Measurements from ENCODE around the gene TCHP. TPM values are rescaled to one million over a fixed set of nuclear protein-coding genes. Genes with fewer than 3 reads are reported as not detected.
A peak's percentile ranks its signal among the peaks of the same experiment; 100 is the strongest.

TCHP gene
- total RNA-seq, 4 donors from 2014 or later, result 15.7 to 31.7 (median 20.0) TPM

DNA sequence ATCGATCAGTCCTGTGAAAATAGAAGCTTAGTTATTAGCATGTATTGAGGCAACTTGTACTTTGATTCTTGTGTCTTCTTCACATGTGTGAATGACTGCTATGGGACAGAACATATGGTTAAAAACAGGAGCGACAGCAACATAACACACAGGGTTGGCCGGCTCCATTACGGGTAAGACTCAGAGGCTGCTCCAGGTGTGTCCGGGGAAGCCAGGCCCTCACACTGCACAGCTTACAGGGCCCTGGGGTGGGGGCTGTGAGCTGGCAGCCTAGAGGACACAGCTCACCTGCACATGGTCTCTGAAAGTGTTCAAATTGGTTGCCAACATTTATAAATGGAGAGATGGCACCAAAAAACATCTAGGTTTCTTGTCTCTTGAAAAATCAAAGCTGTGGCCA, 31.1 kb downstream of the TCHP start:
- no peak overlapping the region for H3K4me3 ChIP-seq
- intact Hi-C loops (cut with DNase I), result no loop called here
- DNase-seq, result no peak
- 91% methylated on average over 5 of the region's 5 CpGs for whole genome bisulfite sequencing, 2 donors
- peak overlapping the region in 1 of 4 donors; percentile 63 for H3K27ac ChIP-seq
- H3K27me3 ChIP-seq, result no peaks in the 10 kb centered on the region
- peaks cover 4 to 86% (median 23%) of the 10 kb centered on the region in 3 donors for H3K36me3 ChIP-seq
- no peaks in the 10 kb centered on the region for H3K9me3 ChIP-seq
- TF ChIP-seq, protein P1, sequence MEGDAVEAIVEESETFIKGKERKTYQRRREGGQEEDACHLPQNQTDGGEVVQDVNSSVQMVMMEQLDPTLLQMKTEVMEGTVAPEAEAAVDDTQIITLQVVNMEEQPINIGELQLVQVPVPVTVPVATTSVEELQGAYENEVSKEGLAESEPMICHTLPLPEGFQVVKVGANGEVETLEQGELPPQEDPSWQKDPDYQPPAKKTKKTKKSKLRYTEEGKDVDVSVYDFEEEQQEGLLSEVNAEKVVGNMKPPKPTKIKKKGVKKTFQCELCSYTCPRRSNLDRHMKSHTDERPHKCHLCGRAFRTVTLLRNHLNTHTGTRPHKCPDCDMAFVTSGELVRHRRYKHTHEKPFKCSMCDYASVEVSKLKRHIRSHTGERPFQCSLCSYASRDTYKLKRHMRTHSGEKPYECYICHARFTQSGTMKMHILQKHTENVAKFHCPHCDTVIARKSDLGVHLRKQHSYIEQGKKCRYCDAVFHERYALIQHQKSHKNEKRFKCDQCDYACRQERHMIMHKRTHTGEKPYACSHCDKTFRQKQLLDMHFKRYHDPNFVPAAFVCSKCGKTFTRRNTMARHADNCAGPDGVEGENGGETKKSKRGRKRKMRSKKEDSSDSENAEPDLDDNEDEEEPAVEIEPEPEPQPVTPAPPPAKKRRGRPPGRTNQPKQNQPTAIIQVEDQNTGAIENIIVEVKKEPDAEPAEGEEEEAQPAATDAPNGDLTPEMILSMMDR (IDR thresholded peaks at IDR 0.05), result no peak
- no peak for TF ChIP-seq POLR2A (IDR thresholded peaks at IDR 0.05)
- H3K4me1 ChIP-seq, result peaks cover 0 to 13% (median 0%) of the 10 kb centered on the region in 3 donors

DNA sequence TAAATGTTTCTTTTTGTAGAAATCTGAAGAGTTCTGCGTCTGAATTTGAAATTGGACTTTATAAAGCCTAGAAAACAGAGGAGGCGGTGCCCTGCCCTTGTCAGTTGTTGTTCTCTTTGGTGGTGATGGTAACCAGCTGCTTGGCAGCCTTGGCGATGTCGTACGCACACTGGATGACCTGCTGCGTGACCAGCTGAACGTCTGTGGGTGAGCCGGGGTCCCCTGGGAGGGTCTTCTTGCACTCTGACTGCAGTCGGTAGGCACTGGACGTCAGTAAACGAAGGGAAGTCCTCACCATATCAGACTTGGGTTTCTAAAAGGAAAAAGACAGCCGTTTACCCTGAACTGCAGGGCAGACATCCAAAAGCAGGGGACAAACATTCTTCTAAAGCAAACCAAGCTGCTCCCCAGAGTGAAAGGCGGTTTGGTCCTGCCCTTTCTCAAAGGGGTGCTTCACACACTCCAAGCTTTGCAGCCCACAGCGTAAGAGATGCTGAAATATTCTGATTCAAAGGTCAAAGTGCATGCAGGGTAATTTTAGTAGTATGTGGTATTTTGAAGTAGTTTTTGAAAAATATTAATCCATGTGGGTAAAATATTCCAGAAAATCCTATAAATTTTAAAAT, 32.9 kb downstream of the TCHP start:
- no peak for TF ChIP-seq POLR2A (IDR thresholded peaks at IDR 0.05)
- TF ChIP-seq, protein P1 (IDR thresholded peaks at IDR 0.05), result no peak
- intact Hi-C loops (cut with DNase I), result no loop called here
- H3K9me3 ChIP-seq, result no peaks in the 10 kb centered on the region
- peaks cover 0 to 13% (median 0%) of the 10 kb centered on the region in 3 donors for H3K4me1 ChIP-seq
- no peaks in the 10 kb centered on the region for H3K27me3 ChIP-seq
- DNase-seq, result no peak
- H3K4me3 ChIP-seq, result no peak overlapping the region
- 68 to 73% methylated on average over 6 to 9 of the region's 14 CpGs for WGBS, 2 donors
- H3K36me3 ChIP-seq, result peaks cover 13 to 94% (median 24%) of the 10 kb centered on the region in 3 donors
- peak overlapping the region in 3 of 4 donors; percentile 20 to 63 (median 38) for H3K27ac ChIP-seq

DNA sequence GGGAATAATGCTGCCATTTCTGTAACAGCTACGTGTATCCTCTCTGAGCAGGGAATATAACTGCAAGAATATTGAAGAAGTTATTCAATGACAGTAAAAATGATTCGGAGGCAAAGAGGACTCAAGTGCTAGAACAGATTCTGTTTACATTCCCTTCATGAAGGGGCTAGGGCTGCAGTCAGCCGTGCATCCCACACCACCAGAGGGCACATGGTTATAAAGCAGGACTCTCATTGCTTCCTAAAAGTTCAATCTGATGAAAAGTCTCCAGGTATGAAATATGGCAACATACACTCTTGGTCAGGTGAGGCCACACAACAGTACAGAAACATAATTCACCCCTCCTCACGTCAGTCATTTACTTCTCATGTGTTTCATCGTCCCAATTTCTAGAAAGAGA, 34.0 kb downstream of the TCHP start:
- Histone ChIP-seq H3K27ac (peak overlapping the region in 2 of 4 donors; percentile 15 to 39), H3K9me3 (no peaks in the 10 kb centered on the region), H3K4me3 (no peak overlapping the region), H3K4me1 (peaks cover 0 to 13% (median 0%) of the 10 kb centered on the region in 3 donors), H3K36me3 (peaks cover 13 to 99% (median 32%) of the 10 kb centered on the region in 3 donors), H3K27me3 (no peaks in the 10 kb centered on the region)
- no peak for DNase-seq
- WGBS, 2 donors, result 80 to 81% methylated on average over 5 of the region's 5 CpGs
- TF ChIP-seq POLR2A (IDR thresholded peaks at IDR 0.05), result no peak
- TF ChIP-seq, protein P1 (IDR thresholded peaks at IDR 0.05), result peak in 2 of 6 experiments; percentile 5 to 9
- intact Hi-C loops (cut with DNase I), result no loop called here

DNA sequence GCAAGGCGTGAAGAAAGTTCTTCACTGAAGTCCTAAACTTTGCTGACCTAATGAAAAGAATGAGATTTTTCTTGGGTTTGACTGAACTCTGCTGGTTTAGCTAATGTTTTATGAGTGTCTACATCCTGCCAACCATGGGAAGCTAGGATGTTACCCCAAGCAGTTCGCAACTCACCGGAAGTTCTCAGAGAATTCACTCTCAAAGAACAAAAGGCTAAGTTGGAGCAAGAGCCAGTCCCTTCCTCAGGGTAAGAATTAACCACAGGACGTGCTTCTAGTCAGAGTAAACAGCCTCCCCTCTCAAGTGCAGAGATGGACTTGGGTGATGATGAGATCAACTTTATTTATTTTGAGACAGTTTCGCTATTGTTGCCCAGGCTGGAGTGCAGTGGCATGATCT, 37.3 kb downstream of the TCHP start:
- Histone ChIP-seq H3K27me3 (no peaks in the 10 kb centered on the region), H3K4me1 (peaks cover 0 to 13% (median 0%) of the 10 kb centered on the region in 3 donors), H3K9me3 (no peaks in the 10 kb centered on the region), H3K4me3 (no peak overlapping the region), H3K27ac (peak overlapping the region in 1 of 4 donors; percentile 10), H3K36me3 (peaks cover 13 to 69% (median 23%) of the 10 kb centered on the region in 3 donors)
- WGBS, 2 donors, result 90 to 92% methylated on average over 5 of the region's 5 CpGs
- TF ChIP-seq, protein P1 (IDR thresholded peaks at IDR 0.05), result no peak
- TF ChIP-seq POLR2A (IDR thresholded peaks at IDR 0.05), result no peak
- intact Hi-C loops (cut with DNase I), result no loop called here
- no peak for DNase-seq

DNA sequence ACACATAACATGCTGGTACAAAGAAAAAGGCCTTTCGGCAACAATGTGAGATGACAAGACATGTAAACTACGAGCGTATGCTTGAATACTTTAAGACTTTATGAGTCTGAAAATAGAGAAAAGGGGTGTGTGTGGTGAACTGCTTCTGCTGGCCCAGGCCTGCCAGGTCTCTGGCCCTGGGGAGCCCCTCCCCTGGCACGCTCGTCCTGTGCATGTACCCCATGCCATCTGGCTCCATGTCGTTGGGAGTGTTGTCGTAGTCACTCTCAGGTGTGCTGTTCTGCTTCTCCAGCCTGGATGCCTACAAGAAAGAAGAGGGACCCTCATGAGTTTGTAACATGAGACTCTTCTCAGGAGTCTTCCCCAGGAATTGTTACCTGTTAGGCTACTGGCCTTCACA, 38.9 kb downstream of the TCHP start:
- Histone ChIP-seq H3K9me3 (no peaks in the 10 kb centered on the region), H3K4me3 (no peak overlapping the region), H3K4me1 (peaks cover 0 to under 1% (median 0%) of the 10 kb centered on the region in 3 donors), H3K27me3 (no peaks in the 10 kb centered on the region), H3K36me3 (peaks cover 9 to 60% (median 15%) of the 10 kb centered on the region in 3 donors), H3K27ac (no peak overlapping the region)
- WGBS, 2 donors, result 87 to 92% methylated on average over 7 of the region's 7 CpGs
- intact Hi-C loops (cut with DNase I), result no loop called here
- DNase-seq, result no peak
- TF ChIP-seq, protein P1 (IDR thresholded peaks at IDR 0.05), result no peak
- no peak for TF ChIP-seq POLR2A (IDR thresholded peaks at IDR 0.05)
